IMR-90 (cell line): ENCODE measurements around the gene DCTN2. TPM values are rescaled to one million over a fixed set of nuclear protein-coding genes. Genes with fewer than 3 reads are reported as not detected.
A peak's percentile ranks its signal among the peaks of the same experiment; 100 is the strongest.

ENCODE experiments used
- ATAC-seq: fragments of 200-7000 bp; cut with Tn5 transposase; 2 replicates; pipeline ENCODE4 v1.9.1; 2020; ENCODE audit warnings: low read depth, mild to moderate bottlenecking, moderate library complexity
- BruUV-seq: library from RNA; stranded (reverse); fragments of 400-500 nt; replicated peaks from 2 replicates; lab custom pipeline; 2021; lab: Mats Ljungman, UMichigan
- CTCF ChIA-PET: fragments of 300-600 bp; formaldehyde crosslinking; extraction: SDS; loops from one replicate; lab custom pipeline; 2021; ENCODE audit warnings: antibody characterized with exemption; lab: Yijun Ruan, JAX
- POLR2A ChIA-PET: fragments of 300-600 bp; sonication (Branson Sonifier 250); formaldehyde crosslinking; loops from one replicate; lab custom pipeline; 2022; ENCODE audit warnings: antibody characterized with exemption; ENCODE audit not compliant: unreplicated experiment; lab: Charles Lee
- DNase-seq: peaks from one replicate; pipeline ENCODE4 v3.0.0; 2013
- H2AFZ ChIP-seq: replicated peaks from 2 replicates; pipeline ENCODE3; 2013; ENCODE audit warnings: low read length, mild to moderate bottlenecking; ENCODE audit not compliant: poor library complexity
- H2AK5ac ChIP-seq: 2 replicates; pipeline ENCODE4 v1.6.1; 2013; ENCODE audit warnings: low read depth, low read length, inconsistent platforms
- H2AK9ac ChIP-seq: replicated peaks from 2 replicates; pipeline ENCODE3; 2013; ENCODE audit warnings: mild to moderate bottlenecking, low read depth, low read length, moderate library complexity; ENCODE audit not compliant: poor library complexity
- H2BK120ac ChIP-seq: 2 replicates; pipeline ENCODE4 v1.6.1; 2013; ENCODE audit warnings: low read depth, low read length, inconsistent platforms
- H2BK15ac ChIP-seq: 3 replicates; pipeline ENCODE4 v1.6.1; 2013; ENCODE audit warnings: low read depth, low read length, inconsistent platforms
- H2BK20ac ChIP-seq: 2 replicates; pipeline ENCODE4 v1.6.1; 2013; ENCODE audit warnings: low read depth, mild to moderate bottlenecking, inconsistent platforms, low read length, moderate library complexity
- H2BK5ac ChIP-seq: 2 replicates; pipeline ENCODE4 v1.6.1; 2013; ENCODE audit warnings: mild to moderate bottlenecking, low read depth, low read length, inconsistent platforms; ENCODE audit not compliant: poor library complexity, severe bottlenecking
- H3K14ac ChIP-seq: replicated peaks from 2 replicates; pipeline ENCODE4 v1.6.1; 2013; ENCODE audit warnings: low read depth, low read length, inconsistent platforms
- H3K18ac ChIP-seq: 2 replicates; pipeline ENCODE4 v1.6.1; 2013; ENCODE audit warnings: low read depth, low read length, control low read depth
- H3K23ac ChIP-seq: 2 replicates; pipeline ENCODE4 v1.6.1; 2013; ENCODE audit warnings: low read depth, low read length, inconsistent platforms
- H3K27ac ChIP-seq: 2 replicates; pipeline ENCODE4 v1.5.1; 2013; ENCODE audit warnings: mild to moderate bottlenecking, control low read depth, low read length; ENCODE audit not compliant: insufficient read depth
- H3K27me3 ChIP-seq: 2 replicates; pipeline ENCODE4 v1.6.1; 2013; ENCODE audit warnings: low read length; ENCODE audit not compliant: control insufficient read depth, insufficient read depth
- H3K36me3 ChIP-seq: 2 replicates; pipeline ENCODE4 v1.6.1; 2013; ENCODE audit warnings: low read length, mixed read lengths; ENCODE audit not compliant: control insufficient read depth, insufficient read depth
- H3K4ac ChIP-seq: 2 replicates; pipeline ENCODE4 v1.6.1; 2013; ENCODE audit warnings: low read depth, low read length, inconsistent platforms
- H3K4me1 ChIP-seq: 2 replicates; pipeline ENCODE4 v1.6.1; 2013; ENCODE audit warnings: low read length, mixed read lengths; ENCODE audit not compliant: control insufficient read depth, insufficient read depth
- H3K4me2 ChIP-seq: 2 replicates; pipeline ENCODE4 v1.6.1; 2013; ENCODE audit warnings: low read depth, mild to moderate bottlenecking, control low read depth, low read length, moderate library complexity
- H3K4me3 ChIP-seq: 2 replicates; pipeline ENCODE4 v1.5.1; 2013; ENCODE audit warnings: low read depth, mild to moderate bottlenecking, control low read depth, low read length, moderate library complexity; ENCODE audit not compliant: insufficient read depth
- H3K56ac ChIP-seq: 2 replicates; pipeline ENCODE4 v1.6.1; 2013; ENCODE audit warnings: low read length, inconsistent platforms; ENCODE audit not compliant: insufficient read depth; ENCODE audit errors: extremely low read depth
- H3K79me1 ChIP-seq, 2 experiments: 2 replicates each; pipeline ENCODE4 v1.6.1; 2013; ENCODE audit warnings: low read length in 2 of 2, inconsistent platforms in 1 of 2, low read depth in 1 of 2
- H3K9ac ChIP-seq: 2 replicates; pipeline ENCODE4 v1.6.1; 2013; ENCODE audit warnings: low read depth, low read length, control low read depth
- H3K9me1 ChIP-seq: 2 replicates; pipeline ENCODE4 v1.6.1; 2013; ENCODE audit warnings: low read length, inconsistent platforms; ENCODE audit not compliant: insufficient read depth
- H3K9me3 ChIP-seq: 2 replicates; pipeline ENCODE4 v1.6.1; 2013; ENCODE audit warnings: low read length; ENCODE audit not compliant: control insufficient read depth, insufficient read depth
- H4K20me1 ChIP-seq: 2 replicates; pipeline ENCODE4 v1.6.1; 2013; ENCODE audit warnings: low read length, inconsistent platforms; ENCODE audit not compliant: insufficient read depth
- H4K5ac ChIP-seq: 2 replicates; pipeline ENCODE4 v1.6.1; 2013; ENCODE audit warnings: mild to moderate bottlenecking, low read depth, low read length, control low read depth
- H4K8ac ChIP-seq, 2 experiments: 2 replicates each; pipeline ENCODE4 v1.6.1; 2013; ENCODE audit warnings: low read depth in 2 of 2, low read length in 2 of 2, control low read depth in 1 of 2, inconsistent platforms in 1 of 2
- H4K91ac ChIP-seq: 2 replicates; pipeline ENCODE4 v1.6.1; 2013; ENCODE audit warnings: low read depth, low read length, inconsistent platforms; ENCODE audit not compliant: insufficient read depth
- CEBPB ChIP-seq: IDR thresholded peaks from 2 replicates; pipeline ENCODE4 v1.6.1; 2012; ENCODE audit warnings: low read depth, low read length, improper control_type of control experiment
- CHD1 ChIP-seq: IDR thresholded peaks from 2 replicates; pipeline ENCODE4 v1.6.1; 2012; ENCODE audit warnings: low read depth, low read length, improper control_type of control experiment
- FOS ChIP-seq: fragments of 150-350 bp; IDR thresholded peaks from 2 replicates; pipeline ENCODE4 v1.6.1; 2016; ENCODE audit warnings: low read depth, low read length
- MAFK ChIP-seq: IDR thresholded peaks from 2 replicates; pipeline ENCODE4 v1.6.1; 2012; ENCODE audit warnings: low read depth, low read length, improper control_type of control experiment
- MAZ ChIP-seq: IDR thresholded peaks from 2 replicates; pipeline ENCODE4 v1.6.1; 2012; ENCODE audit warnings: low read depth, mild to moderate bottlenecking, low read length, improper control_type of control experiment, moderate library complexity, borderline replicate concordance
- MXI1 ChIP-seq: IDR thresholded peaks from 2 replicates; pipeline ENCODE4 v1.6.1; 2012; ENCODE audit warnings: low read depth, mild to moderate bottlenecking, low read length, moderate library complexity, borderline replicate concordance
- NFE2L2 ChIP-seq: fragments of 150-350 bp; IDR thresholded peaks from 2 replicates; pipeline ENCODE4 v1.6.1; 2016; ENCODE audit warnings: low read depth, mild to moderate bottlenecking, low read length
- RCOR1 ChIP-seq: IDR thresholded peaks from 2 replicates; pipeline ENCODE4 v1.6.1; 2012; ENCODE audit warnings: mild to moderate bottlenecking, low read length, improper control_type of control experiment; ENCODE audit not compliant: insufficient replicate concordance
- SMC3 ChIP-seq: fragments of 150-350 bp; IDR thresholded peaks from 2 replicates; pipeline ENCODE4 v1.6.1; 2016; ENCODE audit warnings: low read depth, mild to moderate bottlenecking, antibody characterized with exemption, low read length, moderate library complexity
- WGBS, 2 experiments: methylation state at CpG; one replicate each; pipeline versions ENCODE4 v1.1.5 to v1.1.7; 2013; ENCODE audit warnings: missing lambda C conversion rate in 2 of 2; ENCODE audit not compliant: insufficient read length in 1 of 2; ENCODE audit errors: extremely low coverage in 2 of 2; 5-methylcytosine and 5-hydroxymethylcytosine counted together
- dilution Hi-C: fragments of 300-500 bp; cut with HindIII; formaldehyde crosslinking; loops from one replicate; pipeline ENCODE4 v1.14.3; 2018; ENCODE audit warnings: low sequenced_read_pairs; ENCODE audit not compliant: unreplicated experiment
- in situ Hi-C: fragments of 300-500 bp; cut with MboI; formaldehyde crosslinking; loops from 3 replicates; pipeline ENCODE4 v1.14.3; 2019; ENCODE audit warnings: low sequenced_read_pairs, inconsistent platforms, mixed read lengths
- intact Hi-C: fragments of 100-400 bp; cut with micrococcal nuclease; formaldehyde crosslinking; loops from 2 replicates; pipeline ENCODE4 v1.10.0; 2022
- polyA plus RNA-seq, 3 experiments: library from polyadenylated mRNA; depleted of rRNA; stranded (reverse); fragments of >200 nt; gene quantifications; 2 replicates each; pipeline ENCODE4 v1.2.3, GENCODE V29; 2012; ENCODE audit warnings: low replicate concordance in 1 of 3
- total RNA-seq: library from RNA; depleted of rRNA; stranded (reverse); fragments of >200 nt; gene quantifications from 2 replicates; pipeline ENCODE4 v1.2.3, GENCODE V29; 2012
- TF ChIP-seq, protein P1 (sequence below): conservative IDR thresholded peaks from 2 replicates; pipeline ENCODE4 v1.5.1; 2012; ENCODE audit warnings: mild to moderate bottlenecking, low read depth, low read length, improper control_type of control experiment
- TF ChIP-seq, protein P2 (sequence below): fragments of 150-350 bp; IDR thresholded peaks from 2 replicates; pipeline ENCODE4 v1.6.1; 2016; ENCODE audit warnings: low read depth, mild to moderate bottlenecking, low read length, moderate library complexity, borderline replicate concordance
- TF ChIP-seq, protein P3 (sequence below): fragments of 150-350 bp; IDR thresholded peaks from 2 replicates; pipeline ENCODE4 v1.6.1; 2017; ENCODE audit warnings: mild to moderate bottlenecking, antibody characterized with exemption, low read length, low read depth

The DCTN2 gene
- total and polyA plus RNA-seq, 2 of the 4 experiments (the other 2 are of a cell fraction): 125 to 130 TPM

DNA sequence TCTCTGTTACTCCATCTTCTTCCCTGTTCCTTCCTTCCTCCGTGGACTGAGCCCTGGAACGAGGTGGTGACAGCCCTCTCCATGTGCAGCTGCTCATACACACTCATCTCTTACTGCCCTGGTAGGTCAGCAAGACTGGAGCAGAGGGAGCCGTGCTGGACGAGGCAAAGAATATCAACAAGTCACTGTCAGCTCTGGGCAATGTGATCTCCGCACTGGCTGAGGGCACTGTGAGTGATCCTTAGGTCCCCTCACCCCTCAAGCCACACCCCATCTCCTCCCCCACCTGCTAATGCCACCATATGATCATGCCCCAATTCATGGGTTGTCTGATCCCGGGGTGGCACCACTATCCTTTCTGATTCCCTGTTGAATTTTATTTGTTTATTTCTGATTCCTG is 21.8 kb upstream of the DCTN2 start:
- no peak overlapping the region for H3K56ac ChIP-seq
- no TSS peak for BruUV-seq
- ATAC-seq: no peak
- DNase-seq: no peak
- H3K4me1 ChIP-seq: no peaks in the 10 kb centered on the region
- intact Hi-C loops: loop anchor here (10.0 kb wide), 1 partner anchor 1296 kb away; no protein-coding TSS in a partner anchor
- no peak overlapping the region for H2BK120ac ChIP-seq
- WGBS, 2 experiments: no CpG with 5 or more reads among the region's 6 CpGs
- in situ Hi-C loops: no loop called here
- dilution Hi-C loops: loop anchor here (25.0 kb wide), 1 partner anchor 93 kb away; no protein-coding TSS in a partner anchor
- H3K23ac ChIP-seq: no peak overlapping the region
- peak overlapping the region; percentile 32 for H2AFZ ChIP-seq
- no peak overlapping the region for H2BK20ac ChIP-seq
- H3K14ac ChIP-seq: no peak overlapping the region
- H3K4me2 ChIP-seq: no peak overlapping the region
- no peak overlapping the region for H3K4me3 ChIP-seq
- no peak overlapping the region for H2AK5ac ChIP-seq
- H4K91ac ChIP-seq: no peak overlapping the region
- no peak overlapping the region for H3K27ac ChIP-seq
- H4K8ac ChIP-seq: no peak overlapping the region
- no peak overlapping the region for H2BK15ac ChIP-seq
- no peak overlapping the region for H2AK9ac ChIP-seq
- no peaks in the 10 kb centered on the region for H3K36me3 ChIP-seq
- no peaks in the 10 kb centered on the region for H3K79me1 ChIP-seq
- H4K5ac ChIP-seq: no peak overlapping the region
- H3K27me3 ChIP-seq: peaks cover 17% of the 10 kb centered on the region
- TF ChIP-seq, protein P1, sequence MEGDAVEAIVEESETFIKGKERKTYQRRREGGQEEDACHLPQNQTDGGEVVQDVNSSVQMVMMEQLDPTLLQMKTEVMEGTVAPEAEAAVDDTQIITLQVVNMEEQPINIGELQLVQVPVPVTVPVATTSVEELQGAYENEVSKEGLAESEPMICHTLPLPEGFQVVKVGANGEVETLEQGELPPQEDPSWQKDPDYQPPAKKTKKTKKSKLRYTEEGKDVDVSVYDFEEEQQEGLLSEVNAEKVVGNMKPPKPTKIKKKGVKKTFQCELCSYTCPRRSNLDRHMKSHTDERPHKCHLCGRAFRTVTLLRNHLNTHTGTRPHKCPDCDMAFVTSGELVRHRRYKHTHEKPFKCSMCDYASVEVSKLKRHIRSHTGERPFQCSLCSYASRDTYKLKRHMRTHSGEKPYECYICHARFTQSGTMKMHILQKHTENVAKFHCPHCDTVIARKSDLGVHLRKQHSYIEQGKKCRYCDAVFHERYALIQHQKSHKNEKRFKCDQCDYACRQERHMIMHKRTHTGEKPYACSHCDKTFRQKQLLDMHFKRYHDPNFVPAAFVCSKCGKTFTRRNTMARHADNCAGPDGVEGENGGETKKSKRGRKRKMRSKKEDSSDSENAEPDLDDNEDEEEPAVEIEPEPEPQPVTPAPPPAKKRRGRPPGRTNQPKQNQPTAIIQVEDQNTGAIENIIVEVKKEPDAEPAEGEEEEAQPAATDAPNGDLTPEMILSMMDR: no peak
- TF ChIP-seq RCOR1 (no peak), SMC3 (no peak), NFE2L2 (no peak), MAFK (no peak), CHD1 (no peak), CEBPB (no peak), MAZ (no peak), MXI1 (no peak), FOS (no peak)
- TF ChIP-seq, protein P2, sequence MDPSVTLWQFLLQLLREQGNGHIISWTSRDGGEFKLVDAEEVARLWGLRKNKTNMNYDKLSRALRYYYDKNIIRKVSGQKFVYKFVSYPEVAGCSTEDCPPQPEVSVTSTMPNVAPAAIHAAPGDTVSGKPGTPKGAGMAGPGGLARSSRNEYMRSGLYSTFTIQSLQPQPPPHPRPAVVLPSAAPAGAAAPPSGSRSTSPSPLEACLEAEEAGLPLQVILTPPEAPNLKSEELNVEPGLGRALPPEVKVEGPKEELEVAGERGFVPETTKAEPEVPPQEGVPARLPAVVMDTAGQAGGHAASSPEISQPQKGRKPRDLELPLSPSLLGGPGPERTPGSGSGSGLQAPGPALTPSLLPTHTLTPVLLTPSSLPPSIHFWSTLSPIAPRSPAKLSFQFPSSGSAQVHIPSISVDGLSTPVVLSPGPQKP: no peak
- TF ChIP-seq, protein P3, sequence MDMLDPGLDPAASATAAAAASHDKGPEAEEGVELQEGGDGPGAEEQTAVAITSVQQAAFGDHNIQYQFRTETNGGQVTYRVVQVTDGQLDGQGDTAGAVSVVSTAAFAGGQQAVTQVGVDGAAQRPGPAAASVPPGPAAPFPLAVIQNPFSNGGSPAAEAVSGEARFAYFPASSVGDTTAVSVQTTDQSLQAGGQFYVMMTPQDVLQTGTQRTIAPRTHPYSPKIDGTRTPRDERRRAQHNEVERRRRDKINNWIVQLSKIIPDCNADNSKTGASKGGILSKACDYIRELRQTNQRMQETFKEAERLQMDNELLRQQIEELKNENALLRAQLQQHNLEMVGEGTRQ: no peak
- no peak overlapping the region for H3K4ac ChIP-seq
- H4K20me1 ChIP-seq: no peaks in the 10 kb centered on the region
- ChIA-PET POLR2A (no interaction called here), CTCF (no interaction called here)
- no peak overlapping the region for H3K9ac ChIP-seq
- H3K9me3 ChIP-seq: no peaks in the 10 kb centered on the region
- no peak overlapping the region for H2BK5ac ChIP-seq
- H3K18ac ChIP-seq: no peak overlapping the region
- no peaks in the 10 kb centered on the region for H3K9me1 ChIP-seq
